HepG2 (cell line): ENCODE measurements around the gene CHRNG. TPM values are rescaled to one million over a fixed set of nuclear protein-coding genes. Genes with fewer than 3 reads are reported as not detected.
"Not testable (repeated sequence)": the region's sequence is repeated elsewhere in the genome, so short reads cannot be mapped to it uniquely, and the experiment has no call there.

Source experiments
- ATAC-seq: fragments of 200-7000 bp; cut with Tn5 transposase; 3 replicates; pipeline ENCODE4 v1.9.1; 2020; ENCODE audit warnings: mild to moderate bottlenecking, moderate library complexity
- BruUV-seq: library from RNA; stranded (reverse); fragments of 400-500 nt; replicated peaks from 2 replicates; lab custom pipeline; 2021; lab: Mats Ljungman, UMichigan
- CTCF ChIA-PET: fragments of 300-600 bp; formaldehyde crosslinking; extraction: SDS; loops from one replicate; lab custom pipeline; 2021; ENCODE audit warnings: low total read pairs, inconsistent platforms, low intra/inter-chr PET ratio; lab: Yijun Ruan, JAX
- POLR2A ChIA-PET: fragments of 350-600 bp; sonication (Branson Sonifier 250); formaldehyde crosslinking; loops from one replicate; lab custom pipeline; 2020; ENCODE audit warnings: antibody characterized with exemption, inconsistent platforms; lab: Yijun Ruan, JAX
- DNase-seq: peaks from one replicate; pipeline ENCODE4 v3.0.0-alpha.2; 2015; ENCODE audit warnings: low spot score
- FAIRE-seq: peaks from 3 replicates; lab custom pipeline; 2011; peaks lifted over from hg19 to GRCh38; lab: Jason Lieb, UNC
- H2AFZ ChIP-seq: one replicate; pipeline ENCODE4 v1.6.1; 2011; ENCODE audit warnings: low read length, inconsistent platforms
- H3K27ac ChIP-seq: fragments of 300-600 bp; 3 replicates; pipeline ENCODE4 v1.8.0; 2011; ENCODE audit warnings: mixed run types, mild to moderate bottlenecking, mixed read lengths, low read length, inconsistent platforms; ENCODE audit not compliant: insufficient read depth; ENCODE audit errors: extremely low read length
- H3K27me3 ChIP-seq, 2 experiments: fragments of 200-600 bp in 1 of 2; 2 replicates in 1 of 2; 3 replicates in 1 of 2; pipeline versions ENCODE4 v1.6.0 to v1.8.0; 2011; ENCODE audit warnings: low read length in 2 of 2, mild to moderate bottlenecking in 2 of 2, moderate library complexity in 2 of 2, inconsistent platforms in 1 of 2; ENCODE audit not compliant: insufficient read depth in 2 of 2, control insufficient read depth in 1 of 2
- H3K36me3 ChIP-seq, 2 experiments: fragments of 200-600 bp in 1 of 2; replicated peaks in 1 of 2; 2 replicates in 1 of 2; 3 replicates in 1 of 2; pipeline versions ENCODE4 v1.5.1 to v1.8.0; 2011; ENCODE audit warnings: low read length in 2 of 2, inconsistent platforms in 1 of 2; ENCODE audit not compliant: insufficient read depth in 2 of 2, control insufficient read depth in 1 of 2
- H3K4me1 ChIP-seq: 2 replicates; pipeline ENCODE4 v1.5.1; 2012; ENCODE audit warnings: low read length, inconsistent platforms; ENCODE audit not compliant: insufficient read depth
- H3K4me2 ChIP-seq: 2 replicates; pipeline ENCODE4 v1.6.0; 2011; ENCODE audit warnings: low read depth, low read length, inconsistent platforms
- H3K4me3 ChIP-seq, 3 experiments: fragments of 200-600 bp in 1 of 3; sonication (generic), shearing (Covaris generic) in 1 of 3; replicated peaks in 1 of 3; 2 replicates each; pipeline ENCODE4 v1.5.1; 2011 to 2016; ENCODE audit warnings: low read length in 3 of 3, inconsistent platforms in 2 of 3, low read depth in 2 of 3, mild to moderate bottlenecking in 2 of 3, control low read depth in 1 of 3, mixed read lengths in 1 of 3; ENCODE audit not compliant: insufficient read depth in 1 of 3
- H3K79me2 ChIP-seq: one replicate; pipeline ENCODE4 v1.6.1; 2011; ENCODE audit warnings: low read length, inconsistent platforms; ENCODE audit not compliant: insufficient read depth
- H3K9ac ChIP-seq: 2 replicates; pipeline ENCODE4 v1.6.0; 2011; ENCODE audit warnings: mild to moderate bottlenecking, low read depth, low read length, inconsistent platforms; ENCODE audit not compliant: insufficient read depth
- H3K9me3 ChIP-seq: 2 replicates; pipeline ENCODE4 v1.5.1; 2012; ENCODE audit warnings: mild to moderate bottlenecking, low read length
- H4K20me1 ChIP-seq: 2 replicates; pipeline ENCODE4 v1.6.0; 2011; ENCODE audit warnings: inconsistent platforms, mild to moderate bottlenecking, low read length, moderate library complexity; ENCODE audit not compliant: insufficient read depth
- FOXO4 ChIP-seq: sonication (generic); formaldehyde crosslinking; conservative IDR thresholded peaks from 2 replicates; pipeline ENCODE4 v1.8.1; 2023; ENCODE audit warnings: missing genetic modification reagents
- IKZF5 ChIP-seq: IDR thresholded peaks from 2 replicates; pipeline ENCODE4 v1.6.1; 2018; ENCODE audit warnings: missing genetic modification reagents, mild to moderate bottlenecking, missing compliant biosample characterization
- WGBS: methylation state at CpG from one replicate; pipeline ENCODE4 v1.1.6; 2017; ENCODE audit warnings: low lambda C conversion rate; 5-methylcytosine and 5-hydroxymethylcytosine counted together
- in situ Hi-C: cut with HindIII; loops from 2 replicates; pipeline ENCODE4 v1.10.0; 2017; ENCODE audit warnings: low pct_unique_long_range_greater_than_20kb; ENCODE audit not compliant: extremely low pct_ligation_motif_present
- intact Hi-C: fragments of 100-400 bp; cut with micrococcal nuclease; formaldehyde crosslinking; loops from one replicate; pipeline ENCODE4 v1.10.0; 2022; ENCODE audit not compliant: unreplicated experiment
- polyA plus RNA-seq, 8 experiments: library from polyadenylated mRNA; depleted of rRNA in 3 of 8; stranded (reverse) in 7 of 8; unstranded in 1 of 8; fragments of >200 nt; fragmentation: Illumina TruSeq in 4 of 8; extraction: Trizol in 4 of 8; gene quantifications; 2 replicates each; pipeline versions ENCODE4 v1.2.1 to v1.2.3, GENCODE V29; 2011 to 2016; ENCODE audit warnings: low read depth in 4 of 8, missing spikeins in 1 of 8, mixed read lengths in 1 of 8; ENCODE audit not compliant: insufficient read depth in 1 of 8
- total RNA-seq, 5 experiments: library from RNA; depleted of rRNA; stranded (reverse); fragments of >200 nt; fragmentation: Illumina TruSeq; extraction: Trizol; gene quantifications; 2 replicates each; pipeline ENCODE4 v1.2.3, GENCODE V29; 2016; ENCODE audit warnings: low read depth in 1 of 5

Gene CHRNG
- total and polyA plus RNA-seq, 2 of the 13 experiments (the other 11 are each of a cell fraction or from before 2014, with no cell fraction given), result not detected

GRCh38 chr2:232570481-232570880 lies 31.0 kb downstream of the CHRNG start:
- ATAC-seq, H3K9ac ChIP-seq, H3K79me2 ChIP-seq, CTCF ChIA-PET, H3K27ac ChIP-seq, FAIRE-seq, in situ Hi-C loops, H3K9me3 ChIP-seq, BruUV-seq, H3K4me3 ChIP-seq, intact Hi-C loops, H3K4me2 ChIP-seq, H3K27me3 ChIP-seq, H4K20me1 ChIP-seq, DNase-seq, H2AFZ ChIP-seq: not testable (repeated sequence)
- H3K4me1 ChIP-seq, result peaks cover 31% of the 10 kb centered on the region
- over 99% methylated on average over 6 of the region's 6 CpGs for WGBS
- POLR2A ChIA-PET, result interaction anchor here (1.8 kb wide), 1 partner anchor 20 kb away, joined by 11 read pairs; the partner anchor contains the start of genes EIF4E2 and TIGD1
- H3K36me3 ChIP-seq, result peaks cover 36 to 63% of the 10 kb centered on the region in 2 experiments

GRCh38 chr2:232571026-232571474 lies 31.6 kb downstream of the CHRNG start:
- no TSS peak for BruUV-seq
- Histone ChIP-seq H4K20me1 (no peaks in the 10 kb centered on the region), H3K36me3 (peaks cover 32 to 57% of the 10 kb centered on the region in 2 experiments), H3K79me2 (no peaks in the 10 kb centered on the region), H3K9me3 (no peaks in the 10 kb centered on the region), H3K9ac (no peak overlapping the region), H3K27me3 (no peaks in the 10 kb centered on the region), H3K4me2 (no peak overlapping the region), H3K4me1 (peaks cover 36% of the 10 kb centered on the region), H3K4me3 (no peak overlapping the region), H2AFZ (no peak overlapping the region), H3K27ac (no peak overlapping the region)
- WGBS, result 89% methylated on average over 7 of the region's 7 CpGs
- ChIA-PET POLR2A (interaction anchor here (1.8 kb wide), 1 partner anchor 20 kb away, joined by 11 read pairs; the partner anchor contains the start of genes EIF4E2 and TIGD1), CTCF (no interaction called here)
- DNase-seq, result no peak
- no peak for ATAC-seq
- FAIRE-seq, result no peak
- intact Hi-C loops, result no loop called here
- TF ChIP-seq IKZF5 (CRISPR knock-in tag) (no peak), FOXO4 (CRISPR knock-in tag) (0 out of 2 replicates have a peak, but pooled peaks have one; percentile 51)
- in situ Hi-C loops, result no loop called here
